WTC11 (cell line): ENCODE results near the gene AVPR1B. TPM values are rescaled to one million over a fixed set of nuclear protein-coding genes. Genes with fewer than 3 reads are reported as not detected.

Source experiments
- ATAC-seq: fragments of 200-7000 bp; cut with Tn5 transposase; 2 replicates; pipeline ENCODE4 v1.10.0; 2021; ENCODE audit warnings: mild to moderate bottlenecking, moderate library complexity
- CTCF ChIA-PET: fragments of 300-600 bp; sonication (Branson Sonifier 250); formaldehyde crosslinking; loops from one replicate; lab custom pipeline; 2021; ENCODE audit warnings: antibody characterized with exemption; lab: Charles Lee
- POLR2A ChIA-PET: fragments of 350-600 bp; sonication (Branson Sonifier 250); formaldehyde crosslinking; loops from one replicate; lab custom pipeline; 2021; ENCODE audit warnings: antibody characterized with exemption; lab: Charles Lee
- DNase-seq: peaks from one replicate; pipeline ENCODE4 v3.0.0; 2021; ENCODE audit warnings: low spot score
- H3K27ac Mint-ChIP-seq: 2 replicates; pipeline ENCODE4 v1.8.0; 2021; ENCODE audit warnings: mixed read lengths
- H3K27me3 Mint-ChIP-seq: 2 replicates; pipeline ENCODE4 v1.8.0; 2021; ENCODE audit warnings: low read depth, mild to moderate bottlenecking, moderate library complexity, mixed read lengths
- H3K36me3 Mint-ChIP-seq: 2 replicates; pipeline ENCODE4 v1.8.0; 2021; ENCODE audit warnings: mixed read lengths
- H3K4me1 Mint-ChIP-seq: 2 replicates; pipeline ENCODE4 v1.8.0; 2022; ENCODE audit warnings: mixed read lengths
- H3K4me3 Mint-ChIP-seq: 2 replicates; pipeline ENCODE4 v1.8.0; 2021; ENCODE audit warnings: mild to moderate bottlenecking, moderate library complexity, mixed read lengths
- H3K9me3 Mint-ChIP-seq: 2 replicates; pipeline ENCODE4 v1.8.0; 2021; ENCODE audit warnings: mixed read lengths
- CTCF ChIP-seq: fragments of 200-600 bp; IDR thresholded peaks from 2 replicates; pipeline ENCODE4 v1.8.0; 2022; ENCODE audit warnings: antibody characterized with exemption
- ELF4 ChIP-seq: sonication (generic); formaldehyde crosslinking; IDR thresholded peaks from 2 replicates; pipeline ENCODE4 v1.8.1; 2022; ENCODE audit warnings: low read depth, mild to moderate bottlenecking, moderate library complexity, missing genetic modification reagents
- ERG ChIP-seq: fragments of 250-450 bp; sonication (Bioruptor Pico); IDR thresholded peaks from 2 replicates; pipeline ENCODE4 v1.8.0; 2021; ENCODE audit warnings: mild to moderate bottlenecking
- ESRRA ChIP-seq: sonication (generic); formaldehyde crosslinking; IDR thresholded peaks from 2 replicates; pipeline ENCODE4 v1.8.1; 2022; ENCODE audit warnings: mild to moderate bottlenecking, missing genetic modification reagents, borderline replicate concordance
- GRHL2 ChIP-seq: fragments of 250-450 bp; sonication (Bioruptor Pico); IDR thresholded peaks from 2 replicates; pipeline ENCODE4 v1.8.0; 2022; ENCODE audit warnings: mild to moderate bottlenecking, moderate library complexity; ENCODE audit not compliant: insufficient replicate concordance, severe bottlenecking
- KAT7 ChIP-seq: sonication (generic); formaldehyde crosslinking; IDR thresholded peaks from 2 replicates; pipeline ENCODE4 v1.8.1; 2023; ENCODE audit warnings: missing genetic modification reagents, mild to moderate bottlenecking, borderline replicate concordance
- NFE2L1 ChIP-seq: sonication (generic); formaldehyde crosslinking; IDR thresholded peaks from 2 replicates; pipeline ENCODE4 v1.8.1; 2023; ENCODE audit warnings: missing genetic modification reagents
- SMAD3 ChIP-seq: sonication (generic); formaldehyde crosslinking; IDR thresholded peaks from 2 replicates; pipeline ENCODE4 v1.8.0; 2022; ENCODE audit warnings: missing genetic modification reagents, mild to moderate bottlenecking, borderline replicate concordance
- STAT6 ChIP-seq: sonication (generic); formaldehyde crosslinking; conservative IDR thresholded peaks from 2 replicates; pipeline ENCODE4 v1.8.1; 2023; ENCODE audit warnings: mild to moderate bottlenecking, low read depth, missing genetic modification reagents, moderate library complexity
- USF1 ChIP-seq: sonication (generic); formaldehyde crosslinking; IDR thresholded peaks from 2 replicates; pipeline ENCODE4 v1.8.0; 2022; ENCODE audit warnings: mild to moderate bottlenecking, missing genetic modification reagents
- USF2 ChIP-seq: sonication (generic); formaldehyde crosslinking; IDR thresholded peaks from 2 replicates; pipeline ENCODE4 v1.8.1; 2023; ENCODE audit warnings: mild to moderate bottlenecking, missing genetic modification reagents, moderate library complexity
- ZNF138 ChIP-seq: sonication (generic); formaldehyde crosslinking; conservative IDR thresholded peaks from 2 replicates; pipeline ENCODE4 v1.8.1; 2022; ENCODE audit warnings: mild to moderate bottlenecking, moderate library complexity, missing genetic modification reagents
- ZNF219 ChIP-seq: sonication (generic); formaldehyde crosslinking; IDR thresholded peaks from 2 replicates; pipeline ENCODE4 v1.8.0; 2023; ENCODE audit warnings: missing genetic modification reagents, mild to moderate bottlenecking, borderline replicate concordance
- ZNF396 ChIP-seq: fragments of 250-450 bp; sonication (Bioruptor Pico); IDR thresholded peaks from 2 replicates; pipeline ENCODE4 v1.8.0; 2021; ENCODE audit warnings: mild to moderate bottlenecking, moderate library complexity, borderline replicate concordance
- ZNF423 ChIP-seq: fragments of 250-450 bp; sonication (Bioruptor Pico); IDR thresholded peaks from 2 replicates; pipeline ENCODE4 v2.1.2; 2022; ENCODE audit warnings: mild to moderate bottlenecking, moderate library complexity
- ZNF425 ChIP-seq: fragments of 250-450 bp; sonication (Bioruptor Pico); conservative IDR thresholded peaks from 2 replicates; pipeline ENCODE4 v1.9.0; 2021; ENCODE audit warnings: mild to moderate bottlenecking
- ZNF512 ChIP-seq: sonication (generic); formaldehyde crosslinking; IDR thresholded peaks from 2 replicates; pipeline ENCODE4 v1.8.1; 2022; ENCODE audit warnings: missing genetic modification reagents, borderline replicate concordance
- total RNA-seq: library from RNA; stranded (reverse); gene quantifications from 3 replicates; pipeline ENCODE4 v1.2.3, GENCODE V29; 2021

AVPR1B gene
- total RNA-seq, 1 experiment from 2014 or later: 0.68 TPM

- peaks cover 4% of the 10 kb centered on the region for H3K36me3 Mint-ChIP-seq
- H3K4me1 Mint-ChIP-seq: no peaks in the 10 kb centered on the region
- peaks cover 3% of the 10 kb centered on the region; the same call in 1 of the 2 replicates for H3K27me3 Mint-ChIP-seq
- H3K9me3 Mint-ChIP-seq: peaks cover 30% of the 10 kb centered on the region
- no peak overlapping the region for H3K4me3 Mint-ChIP-seq
- POLR2A ChIA-PET: no interaction called here
- H3K27ac Mint-ChIP-seq: no peak overlapping the region
- no peak for DNase-seq
- ATAC-seq: no peak
- TF ChIP-seq ESRRA (CRISPR knock-in tag) (no peak), SMAD3 (CRISPR knock-in tag) (no peak), ZNF425 (no peak), STAT6 (no peak), GRHL2 (CRISPR knock-in tag) (no peak), ZNF219 (CRISPR knock-in tag) (no peak), ERG (CRISPR knock-in tag) (no peak), USF2 (CRISPR knock-in tag) (no peak), NFE2L1 (CRISPR knock-in tag) (no peak), ZNF138 (CRISPR knock-in tag) (no peak), ELF4 (CRISPR knock-in tag) (no peak), KAT7 (CRISPR knock-in tag) (no peak), CTCF (no peak), USF1 (CRISPR knock-in tag) (no peak)
- CTCF ChIA-PET: no interaction called here
These were observed 8.2 kb upstream of the AVPR1B start for GRCh38 chr1:206125346-206125745.

- CTCF ChIA-PET: no interaction called here
- peaks cover 21% of the 10 kb centered on the region for H3K27me3 Mint-ChIP-seq
- peaks cover 4% of the 10 kb centered on the region for H3K36me3 Mint-ChIP-seq
- no peak for ATAC-seq
- no peak for DNase-seq
- peaks cover 35% of the 10 kb centered on the region for H3K9me3 Mint-ChIP-seq
- H3K4me3 Mint-ChIP-seq: no peak overlapping the region
- H3K4me1 Mint-ChIP-seq: peaks cover 6% of the 10 kb centered on the region
- POLR2A ChIA-PET: no interaction called here
- H3K27ac Mint-ChIP-seq: no peak overlapping the region
- TF ChIP-seq ZNF396 (CRISPR knock-in tag) (no peak), ZNF423 (CRISPR knock-in tag) (no peak), ZNF512 (CRISPR knock-in tag) (no peak), CTCF (no peak), SMAD3 (CRISPR knock-in tag) (no peak), ZNF219 (CRISPR knock-in tag) (no peak)
These were observed 5.5 kb upstream of the AVPR1B start for GRCh38 chr1:206122686-206123085.
